Activated naive CD4-positive, alpha-beta T cell treated with anti-CD3 and anti-CD28 coated beads, Interleukin-2, amount 10 ng/mL, durations not matched to agents 7 days and 5 days (primary cell): ENCODE data around the gene LLGL2.

Source experiments
- CTCF ChIA-PET: fragments of 350-600 bp; sonication (Branson Sonifier 250); formaldehyde crosslinking; loops from one replicate; lab custom pipeline; 2021; ENCODE audit warnings: antibody characterized with exemption; lab: Charles Lee
- DNase-seq: peaks from one replicate; pipeline ENCODE4 v3.0.0-alpha.2; 2020
- H3K27ac Mint-ChIP-seq: one replicate; pipeline ENCODE4 v1.8.0; 2021; ENCODE audit warnings: mild to moderate bottlenecking, moderate library complexity, mixed read lengths
- H3K27me3 Mint-ChIP-seq: one replicate; pipeline ENCODE4 v1.8.0; 2021; ENCODE audit warnings: mild to moderate bottlenecking, mixed read lengths
- H3K36me3 Mint-ChIP-seq: one replicate; pipeline ENCODE4 v1.8.0; 2021; ENCODE audit warnings: mixed read lengths
- H3K4me1 Mint-ChIP-seq: one replicate; pipeline ENCODE4 v1.8.0; 2021; ENCODE audit warnings: mixed read lengths
- H3K4me3 Mint-ChIP-seq: one replicate; pipeline ENCODE4 v1.8.0; 2021; ENCODE audit warnings: mild to moderate bottlenecking, moderate library complexity, mixed read lengths
- H3K9me3 Mint-ChIP-seq: one replicate; pipeline ENCODE4 v1.8.0; 2021; ENCODE audit warnings: mixed read lengths

Gene LLGL2

DNA sequence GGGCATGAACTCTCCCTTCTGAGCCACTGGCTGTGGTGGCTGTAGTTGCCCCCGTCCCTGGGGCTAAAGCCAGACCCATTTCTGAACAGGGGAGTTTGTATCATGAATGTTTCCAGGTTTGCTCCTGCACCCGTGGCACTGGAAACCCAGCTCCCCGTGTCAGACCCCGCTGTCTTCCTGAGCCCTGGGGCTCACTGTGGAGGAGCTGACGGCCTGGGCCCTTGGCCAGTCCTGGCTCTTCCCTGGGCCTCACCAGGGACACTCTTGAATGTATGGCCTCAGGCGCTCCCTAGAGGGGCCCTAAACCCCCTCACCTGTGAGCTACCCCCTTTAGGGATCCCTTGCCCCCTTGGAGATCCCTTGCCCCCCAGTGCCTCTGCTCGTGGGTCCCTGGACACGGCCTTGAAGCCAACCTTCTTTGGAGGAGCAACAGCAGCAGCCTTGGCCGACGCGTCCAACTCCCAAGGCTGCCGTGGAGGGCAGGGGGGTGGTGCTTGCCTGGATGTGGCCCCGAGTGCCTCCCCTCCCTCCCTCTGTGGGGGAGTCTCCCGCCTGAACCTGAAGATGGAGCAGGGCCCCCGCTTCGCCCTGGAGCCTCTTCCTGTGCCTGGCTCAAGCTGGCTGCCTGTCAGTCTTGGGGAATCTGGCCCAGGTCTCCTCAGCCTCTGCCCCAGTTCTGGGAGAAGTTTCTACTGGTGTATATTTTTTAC, 26.0 kb upstream of the LLGL2 start:
- Mint-ChIP-seq H3K4me3 (no peak overlapping the region), H3K27me3 (no peaks in the 10 kb centered on the region), H3K27ac (peak overlapping the region; percentile 52), H3K9me3 (no peaks in the 10 kb centered on the region), H3K36me3 (peaks cover 14% of the 10 kb centered on the region), H3K4me1 (peaks cover 9% of the 10 kb centered on the region)
- CTCF ChIA-PET: interaction anchor here (2.1 kb wide), 1 partner anchor 17 kb away, joined by 8 read pairs; the partner anchor contains the start of gene TSEN54
- no peak for DNase-seq

DNA sequence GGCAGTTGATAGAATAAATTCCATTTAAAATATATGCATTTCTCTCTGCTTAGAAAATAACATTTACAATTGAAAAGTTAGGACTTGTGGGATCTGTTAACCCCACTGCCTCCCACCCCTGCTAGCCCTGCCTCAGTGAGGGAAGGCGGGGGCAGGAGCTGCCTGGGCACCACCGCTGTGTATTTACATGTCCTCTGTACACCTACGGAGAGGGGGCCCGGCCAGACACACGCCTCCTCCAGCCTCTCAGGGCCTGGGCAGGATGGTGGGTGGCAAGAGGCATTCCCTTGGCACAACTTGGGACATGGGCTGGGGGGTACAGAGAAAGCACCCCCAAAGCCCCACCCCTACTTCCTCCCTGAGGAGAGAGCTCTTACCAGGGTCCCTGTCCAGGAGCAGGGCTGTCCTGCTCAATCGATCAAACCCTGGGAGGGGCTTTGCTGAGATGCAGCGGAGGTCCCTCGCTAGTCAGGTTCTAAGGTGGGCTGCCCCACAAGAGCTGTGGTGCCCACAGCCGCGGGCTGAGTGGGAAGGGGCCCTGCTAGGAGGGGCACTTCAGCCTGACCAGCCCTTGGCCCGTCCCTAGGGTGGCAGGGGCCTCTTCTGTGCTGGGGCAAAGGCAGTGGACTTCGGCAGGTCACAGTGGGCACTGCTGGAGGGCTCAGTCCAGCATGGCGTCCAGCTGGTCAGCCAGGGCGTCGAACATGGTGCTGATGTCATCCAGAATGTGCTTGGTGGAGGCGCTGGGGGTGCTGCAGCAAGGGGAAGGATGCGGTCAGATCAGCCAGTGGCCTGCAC, 24.9 kb upstream of the LLGL2 start:
- CTCF ChIA-PET: no interaction called here
- Mint-ChIP-seq H3K9me3 (no peaks in the 10 kb centered on the region), H3K4me1 (peaks cover 9% of the 10 kb centered on the region), H3K36me3 (peaks cover 14% of the 10 kb centered on the region), H3K4me3 (no peak overlapping the region), H3K27me3 (no peaks in the 10 kb centered on the region), H3K27ac (no peak overlapping the region)
- no peak for DNase-seq

DNA sequence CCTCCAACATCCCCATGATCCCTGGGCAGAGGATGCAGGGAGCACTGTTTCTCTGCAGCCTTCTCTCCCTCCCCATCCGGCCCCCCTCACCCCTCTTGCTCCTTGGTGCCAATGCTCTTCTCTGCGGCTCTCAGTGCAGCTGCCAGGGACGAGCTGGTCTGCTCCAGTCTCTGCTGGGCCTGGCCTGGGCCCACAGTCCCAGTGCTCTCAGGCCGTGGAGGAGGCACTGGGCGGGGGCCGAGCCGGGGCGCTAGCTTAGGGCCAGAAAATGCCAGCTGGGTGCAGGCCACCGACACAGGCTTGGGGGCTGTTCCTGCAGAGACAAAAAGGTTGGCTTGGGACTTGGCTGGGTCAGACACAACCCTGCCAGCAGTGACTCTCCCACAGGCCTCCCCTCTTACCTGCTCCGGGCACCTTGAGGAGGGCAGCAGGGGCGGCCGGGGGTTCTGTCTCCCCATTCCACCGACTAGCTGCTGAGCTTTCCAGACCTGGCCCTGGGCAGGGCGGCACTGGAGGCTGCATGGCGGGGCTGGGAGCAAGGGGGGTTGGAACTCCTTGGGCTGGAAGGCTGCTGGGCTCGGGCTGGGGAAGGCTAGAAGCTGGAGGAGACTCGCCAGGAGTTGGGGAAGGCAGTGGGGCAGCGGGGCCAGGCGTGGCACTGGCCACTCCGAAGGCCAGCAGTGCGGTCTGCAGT, 24.0 kb upstream of the LLGL2 start:
- H3K4me3 Mint-ChIP-seq: no peak overlapping the region

DNA sequence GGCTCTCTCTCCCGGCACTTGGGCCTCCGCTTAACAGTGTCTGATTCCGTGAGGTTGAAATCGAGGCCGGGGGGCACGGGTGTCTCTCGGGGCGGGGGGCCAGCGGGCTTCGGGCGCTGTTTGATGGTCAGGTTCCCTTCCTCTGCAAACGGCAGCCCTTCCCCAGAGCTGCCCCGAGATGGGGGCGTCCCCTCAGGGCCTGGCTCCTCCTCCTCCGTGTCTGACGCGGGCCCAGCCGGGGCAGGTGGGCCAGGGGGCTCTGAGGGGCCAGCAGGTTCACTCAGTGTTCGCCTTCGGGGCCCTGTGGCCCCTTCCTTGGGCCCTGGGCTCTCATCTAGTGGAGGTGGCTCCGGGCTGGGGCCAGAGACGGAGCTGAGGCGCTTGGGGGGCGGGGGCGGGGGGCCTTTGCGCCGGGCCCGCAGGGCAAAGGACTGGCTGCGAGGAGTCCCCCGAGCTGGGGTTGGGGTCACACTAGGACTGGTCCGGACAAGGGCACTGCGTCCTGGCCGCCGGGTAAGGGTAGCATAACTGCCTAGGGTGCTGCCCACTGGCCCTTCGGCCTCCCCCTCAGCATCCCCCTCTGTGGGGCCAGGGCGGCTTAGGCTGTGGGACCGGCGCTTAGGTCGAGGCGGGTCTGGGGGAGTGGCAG, 23.3 kb upstream of the LLGL2 start:
- H3K4me3 Mint-ChIP-seq: no peak overlapping the region
- H3K27ac Mint-ChIP-seq: no peak overlapping the region
- CTCF ChIA-PET: no interaction called here
- H3K4me1 Mint-ChIP-seq: peaks cover 9% of the 10 kb centered on the region
- no peaks in the 10 kb centered on the region for H3K9me3 Mint-ChIP-seq
- H3K36me3 Mint-ChIP-seq: peaks cover 6% of the 10 kb centered on the region
- no peak for DNase-seq
- no peaks in the 10 kb centered on the region for H3K27me3 Mint-ChIP-seq

More for the DNA sequence above, 24.0 kb upstream of the LLGL2 start:
- Mint-ChIP-seq H3K27me3 (no peaks in the 10 kb centered on the region), H3K9me3 (no peaks in the 10 kb centered on the region), H3K4me1 (peaks cover 9% of the 10 kb centered on the region), H3K27ac (no peak overlapping the region), H3K36me3 (peaks cover 10% of the 10 kb centered on the region)
- CTCF ChIA-PET: no interaction called here
- no peak for DNase-seq

DNA sequence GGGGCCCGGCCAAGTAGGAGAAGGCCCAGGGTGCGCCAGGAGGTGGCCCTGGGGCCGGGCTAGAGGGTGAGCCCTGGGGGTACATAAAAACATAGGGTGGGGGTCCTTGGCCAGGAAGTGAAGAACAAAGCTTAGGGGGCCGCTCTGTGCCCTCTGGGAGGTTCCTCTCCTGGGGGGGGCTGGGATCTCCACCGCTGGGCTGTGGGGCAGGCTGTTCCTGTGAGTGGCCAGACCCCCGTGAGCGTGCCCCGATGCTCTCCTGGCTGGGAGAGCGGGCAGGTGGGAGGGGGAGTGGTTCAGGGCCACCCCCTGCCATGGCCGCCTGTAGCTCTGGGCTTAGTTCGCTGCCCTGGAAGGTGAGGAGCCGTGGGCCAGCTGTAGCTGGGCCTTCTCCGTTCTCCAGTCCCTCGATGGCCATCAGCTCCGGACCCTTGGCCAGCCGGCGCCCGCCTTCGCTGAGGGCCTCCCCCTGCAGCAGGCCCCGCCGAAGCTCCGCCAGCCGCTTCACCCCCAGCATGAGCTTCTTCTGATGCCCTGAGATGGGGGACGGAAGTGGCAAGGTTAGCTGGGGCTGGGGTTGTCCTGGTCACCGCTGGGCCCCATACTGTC, 22.7 kb upstream of the LLGL2 start:
- H3K36me3 Mint-ChIP-seq: peaks cover 3% of the 10 kb centered on the region
- H3K27me3 Mint-ChIP-seq: no peaks in the 10 kb centered on the region
- no peak overlapping the region for H3K27ac Mint-ChIP-seq
- peaks cover 4% of the 10 kb centered on the region for H3K4me1 Mint-ChIP-seq
- CTCF ChIA-PET: interaction anchor here (0.6 to 1.6 kb wide), 3 partner anchors 15 to 246 kb away, joined by 3 to 7 read pairs (median 3); no protein-coding TSS in a partner anchor
- no peak for DNase-seq
- H3K4me3 Mint-ChIP-seq: no peak overlapping the region
- H3K9me3 Mint-ChIP-seq: no peaks in the 10 kb centered on the region

DNA sequence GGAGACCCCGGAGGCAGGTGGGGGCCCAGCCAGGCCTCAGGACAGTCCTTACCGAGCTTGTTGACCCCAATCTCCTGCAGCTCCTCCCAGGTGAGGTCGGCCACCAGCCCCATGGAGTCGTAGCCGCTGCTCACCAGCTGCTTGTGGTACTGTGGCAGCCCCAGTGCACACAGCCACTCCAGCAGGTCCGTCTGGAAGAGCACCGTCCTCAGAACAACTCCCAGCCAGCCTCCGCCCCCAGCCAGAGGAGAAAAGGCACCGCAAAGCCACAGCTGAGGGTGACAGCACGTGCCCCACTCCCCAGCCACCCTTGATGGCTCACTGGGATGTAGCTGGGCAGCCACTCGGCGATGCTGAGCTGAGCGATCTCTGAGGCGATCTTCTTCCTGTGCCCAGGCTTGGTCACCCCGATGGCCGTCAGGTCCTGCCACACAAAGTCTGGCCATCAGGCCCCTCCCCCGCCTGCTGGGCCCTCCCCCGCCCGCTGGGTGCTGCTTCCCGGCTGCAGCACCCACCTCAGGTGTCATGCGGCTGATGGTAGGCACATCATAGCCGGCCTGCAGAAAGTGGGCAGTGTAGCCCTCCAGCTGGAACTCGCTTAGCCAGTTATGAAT, 22.1 kb upstream of the LLGL2 start:
- H3K27me3 Mint-ChIP-seq: no peaks in the 10 kb centered on the region
- H3K27ac Mint-ChIP-seq: no peak overlapping the region
- H3K4me1 Mint-ChIP-seq: no peaks in the 10 kb centered on the region
- no peak overlapping the region for H3K4me3 Mint-ChIP-seq
- H3K36me3 Mint-ChIP-seq: no peaks in the 10 kb centered on the region
- DNase-seq: no peak
- CTCF ChIA-PET: interaction anchor here (0.6 to 1.6 kb wide), 3 partner anchors 16 to 246 kb away, joined by 3 to 7 read pairs (median 3); no protein-coding TSS in a partner anchor
- H3K9me3 Mint-ChIP-seq: no peaks in the 10 kb centered on the region

DNA sequence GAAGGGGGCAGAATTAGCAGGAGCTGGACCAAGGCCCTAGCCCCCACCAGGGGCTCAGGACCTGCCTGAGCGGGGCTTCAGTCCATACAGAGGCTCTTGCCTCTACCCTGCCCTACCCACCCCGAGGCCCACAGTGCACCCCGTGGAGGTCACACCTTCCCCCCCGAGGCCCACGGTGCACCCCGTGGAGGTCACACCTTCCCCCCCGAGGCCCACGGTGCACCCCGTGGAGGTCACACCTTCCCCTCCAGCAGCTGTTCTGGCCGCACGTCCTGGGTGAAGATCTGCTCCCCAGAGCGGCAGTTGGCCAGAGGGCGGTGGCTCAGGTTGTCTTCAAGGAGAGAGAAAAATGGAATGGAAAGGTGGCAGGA, 21.5 kb upstream of the LLGL2 start:
- Mint-ChIP-seq H3K27ac (no peak overlapping the region), H3K4me1 (no peaks in the 10 kb centered on the region)

DNA sequence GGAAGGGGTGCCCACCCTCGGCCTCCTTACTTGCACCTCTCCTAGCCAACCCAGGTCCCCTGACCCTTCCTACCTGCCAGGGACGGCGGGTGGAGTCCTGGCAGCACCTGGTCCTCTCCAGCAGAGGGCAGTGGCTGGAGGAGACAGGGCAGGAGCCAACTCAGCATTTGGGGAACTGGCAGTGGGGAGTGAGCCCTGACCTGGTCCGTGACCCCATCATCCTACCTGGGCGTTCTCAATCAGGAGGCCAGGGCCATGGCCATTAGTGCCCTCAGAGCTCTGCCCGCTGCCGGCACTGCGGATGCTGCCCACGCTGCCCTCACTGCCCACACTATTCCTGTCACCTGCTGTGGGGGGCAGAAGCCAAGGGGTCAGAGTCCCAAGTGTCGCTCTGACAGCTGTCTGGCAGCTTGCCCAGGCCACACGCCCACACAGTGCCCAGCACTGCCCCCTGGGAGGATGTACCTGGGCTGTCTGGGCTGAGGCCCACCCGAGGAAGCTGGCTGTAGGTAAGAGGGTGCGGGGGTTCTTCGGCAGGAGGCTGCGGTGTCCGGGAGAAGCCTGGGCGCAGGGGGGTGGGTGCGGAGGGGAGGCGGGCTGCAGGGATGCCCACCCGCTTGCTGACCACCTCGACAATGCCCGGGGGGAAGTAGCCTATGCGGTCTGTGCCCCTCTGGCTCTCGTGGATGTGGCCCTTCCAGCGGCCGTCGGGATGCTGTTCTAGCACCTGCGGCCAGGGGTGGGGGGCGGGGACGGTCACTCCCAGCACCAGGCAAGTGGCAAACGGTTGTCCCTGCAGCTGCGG, 20.9 kb upstream of the LLGL2 start:
- H3K9me3 Mint-ChIP-seq: no peaks in the 10 kb centered on the region
- no peaks in the 10 kb centered on the region for H3K4me1 Mint-ChIP-seq
- peak; percentile 60 for DNase-seq
- H3K4me3 Mint-ChIP-seq: no peak overlapping the region
- H3K27ac Mint-ChIP-seq: no peak overlapping the region
- peaks cover 5% of the 10 kb centered on the region for H3K27me3 Mint-ChIP-seq
- CTCF ChIA-PET: interaction anchor here (0.9 to 1.8 kb wide), 4 partner anchors 9 to 79 kb away, joined by 3 to 4 read pairs (median 4); partner anchors contain the start of gene TMEM94
- no peaks in the 10 kb centered on the region for H3K36me3 Mint-ChIP-seq

More for the DNA sequence above, 21.5 kb upstream of the LLGL2 start:
- H3K4me3 Mint-ChIP-seq: no peak overlapping the region
- H3K27me3 Mint-ChIP-seq: peaks cover 2% of the 10 kb centered on the region
- no peaks in the 10 kb centered on the region for H3K36me3 Mint-ChIP-seq
- H3K9me3 Mint-ChIP-seq: no peaks in the 10 kb centered on the region
- CTCF ChIA-PET: interaction anchor here (1.2 to 1.8 kb wide), 3 partner anchors 16 to 79 kb away, joined by 4 to 7 read pairs (median 4); partner anchors contain the start of gene TMEM94
- no peak for DNase-seq

DNA sequence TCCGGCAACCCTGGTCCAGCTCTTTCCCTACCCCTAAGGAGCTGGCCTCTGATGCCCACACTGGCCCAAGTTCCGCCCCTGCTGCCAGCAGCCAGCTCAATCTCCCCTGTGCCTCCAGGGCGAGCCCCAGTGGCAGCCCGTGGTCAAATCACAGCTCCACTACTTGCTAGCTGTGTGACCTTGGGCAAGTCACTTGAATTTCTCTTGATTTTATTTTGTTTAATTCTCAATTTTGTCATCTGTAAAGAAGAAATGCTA, 20.4 kb upstream of the LLGL2 start:
- Mint-ChIP-seq H3K9me3 (no peaks in the 10 kb centered on the region), H3K27me3 (peaks cover 5% of the 10 kb centered on the region), H3K27ac (no peak overlapping the region), H3K36me3 (no peaks in the 10 kb centered on the region), H3K4me3 (no peak overlapping the region), H3K4me1 (no peaks in the 10 kb centered on the region)
- DNase-seq: no peak
- CTCF ChIA-PET: interaction anchor here (0.9 to 1.8 kb wide), 4 partner anchors 10 to 80 kb away, joined by 3 to 4 read pairs (median 4); partner anchors contain the start of gene TMEM94

DNA sequence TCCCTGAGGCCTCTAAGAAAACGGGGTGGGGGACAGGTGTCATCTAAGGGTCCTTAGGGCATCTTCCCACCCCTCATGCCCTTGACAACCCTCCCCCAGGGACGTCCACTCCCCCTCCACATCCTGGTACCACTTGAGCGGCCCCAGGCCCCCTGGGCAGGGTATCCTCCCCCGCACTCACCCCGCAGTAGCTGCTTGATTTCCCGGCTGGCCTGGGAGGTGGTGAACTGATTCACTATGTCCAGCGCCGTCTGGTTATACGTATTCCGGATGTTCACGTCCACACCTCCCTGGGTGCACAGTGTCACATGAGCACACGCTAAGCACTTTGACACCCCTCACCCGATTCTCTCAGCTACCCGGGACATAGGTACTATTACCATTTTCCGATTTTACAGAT, 19.9 kb upstream of the LLGL2 start:
- CTCF ChIA-PET: interaction anchor here (0.7 to 1.8 kb wide), 3 partner anchors 79 to 88 kb away, joined by 3 to 4 read pairs (median 3); no protein-coding TSS in a partner anchor
- Mint-ChIP-seq H3K4me1 (no peaks in the 10 kb centered on the region), H3K27me3 (peaks cover 5% of the 10 kb centered on the region)

DNA sequence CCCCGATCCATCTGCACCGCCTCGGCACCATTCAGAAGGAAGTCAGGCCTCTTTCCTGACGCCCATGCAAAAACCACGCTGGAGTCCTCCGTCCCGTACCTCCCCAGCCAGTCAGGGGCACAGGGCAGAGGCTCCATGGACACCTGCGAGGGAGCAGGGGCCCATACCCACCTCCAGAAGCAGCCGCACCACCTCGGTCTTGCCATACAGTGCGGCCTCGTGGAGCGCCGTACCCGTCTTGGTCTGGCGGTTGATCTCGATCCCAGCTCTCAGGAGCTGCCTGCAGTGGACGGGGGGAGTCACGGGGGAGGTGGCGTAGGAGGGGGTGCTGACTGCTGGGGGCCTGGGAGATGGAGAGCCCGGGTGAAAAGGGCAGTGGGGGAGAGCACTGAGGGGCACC, 19.4 kb upstream of the LLGL2 start:
- H3K36me3 Mint-ChIP-seq: no peaks in the 10 kb centered on the region
- H3K27ac Mint-ChIP-seq: no peak overlapping the region
- CTCF ChIA-PET: interaction anchor here (0.7 kb wide), 1 partner anchor 88 kb away, joined by 3 read pairs; no protein-coding TSS in a partner anchor
- H3K4me1 Mint-ChIP-seq: no peaks in the 10 kb centered on the region
- H3K9me3 Mint-ChIP-seq: no peaks in the 10 kb centered on the region
- DNase-seq: no peak
- peaks cover 5% of the 10 kb centered on the region for H3K27me3 Mint-ChIP-seq
- no peak overlapping the region for H3K4me3 Mint-ChIP-seq

More for the DNA sequence above, 19.9 kb upstream of the LLGL2 start:
- Mint-ChIP-seq H3K36me3 (no peaks in the 10 kb centered on the region), H3K27ac (no peak overlapping the region), H3K9me3 (no peaks in the 10 kb centered on the region), H3K4me3 (no peak overlapping the region)
- no peak for DNase-seq

DNA sequence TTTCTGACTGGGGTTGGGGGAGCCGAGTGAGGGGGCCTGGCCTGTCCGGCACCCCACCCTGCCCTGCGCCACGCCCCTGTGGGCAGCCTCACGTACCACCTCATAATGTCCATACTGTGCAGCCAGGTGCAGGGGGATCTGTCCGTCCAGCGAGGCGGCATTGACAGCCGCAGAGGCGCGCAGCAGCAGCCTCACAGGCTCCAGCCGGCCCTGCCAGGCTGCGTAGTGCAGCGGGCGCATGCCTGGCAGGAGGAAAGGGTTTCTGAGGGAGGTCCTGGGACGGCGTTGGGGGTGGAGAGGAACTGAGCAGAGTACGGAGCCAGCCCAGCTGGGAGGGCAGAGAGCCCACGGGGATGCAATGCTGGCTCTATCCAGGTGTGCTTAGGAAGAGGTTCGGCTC, 18.6 kb upstream of the LLGL2 start:
- no peak overlapping the region for H3K4me3 Mint-ChIP-seq
- H3K9me3 Mint-ChIP-seq: no peaks in the 10 kb centered on the region
- no peak for DNase-seq
- no peaks in the 10 kb centered on the region for H3K36me3 Mint-ChIP-seq
- peaks cover 5% of the 10 kb centered on the region for H3K27me3 Mint-ChIP-seq
- CTCF ChIA-PET: no interaction called here
- H3K4me1 Mint-ChIP-seq: no peaks in the 10 kb centered on the region
- H3K27ac Mint-ChIP-seq: no peak overlapping the region
